Left lung (tissue), 10 donors: Measurements from ENCODE around the gene EPB41L4A. TPM values are rescaled to one million over a fixed set of nuclear protein-coding genes. Genes with fewer than 3 reads are reported as not detected.

Experiments
- ATAC-seq: fragments of 200-7000 bp; cut with Tn5 transposase; one replicate; pipeline ENCODE4 v1.9.1; 2020; ENCODE audit warnings: moderate library complexity
- DNase-seq, 4 donors: peaks; one replicate each; pipeline ENCODE4 v3.0.0-alpha.2; 2013 to 2020
- H3K27ac ChIP-seq, 2 donors: fragments of 200-600 bp; sonication (generic) in 1 of 2; one replicate each; pipeline versions ENCODE4 v1.5.0 to v1.8.0; 2020 to 2021
- H3K27me3 ChIP-seq, 2 donors: fragments of 200-600 bp; sonication (generic) in 1 of 2; one replicate each; pipeline versions ENCODE4 v1.5.0 to v1.8.0; 2020 to 2021
- H3K36me3 ChIP-seq, 2 donors: fragments of 200-600 bp; sonication (generic) in 1 of 2; one replicate each; pipeline versions ENCODE4 v1.5.0 to v1.8.0; 2020 to 2021
- H3K4me1 ChIP-seq, 2 donors: fragments of 200-600 bp; one replicate each; pipeline ENCODE4 v1.8.0; 2021
- H3K4me3 ChIP-seq, 2 donors: fragments of 200-600 bp; sonication (generic) in 1 of 2; one replicate each; pipeline versions ENCODE4 v1.5.0 to v1.8.0; 2020 to 2021; ENCODE audit warnings: mild to moderate bottlenecking in 1 of 2
- H3K9me3 ChIP-seq, 2 donors: fragments of 200-600 bp; sonication (generic) in 1 of 2; one replicate each; pipeline versions ENCODE4 v1.5.0 to v1.8.0; 2020 to 2021
- CTCF ChIP-seq, 2 donors: fragments of 200-600 bp; sonication (generic) in 1 of 2; IDR thresholded peaks; one replicate each; pipeline versions ENCODE4 v1.5.0 to v1.8.0; 2021; ENCODE audit warnings: antibody characterized with exemption in 2 of 2
- intact Hi-C, 2 donors: fragments of 100-400 bp; cut with DNase I; formaldehyde crosslinking; loops; one replicate each; pipeline versions ENCODE4 v1.11.2 to v1.14.2; 2022
- polyA plus RNA-seq, 6 donors: library from polyadenylated mRNA; unstranded; fragments of 120-200 nt; gene quantifications; one replicate each; pipeline ENCODE4 v1.2.1, GENCODE V29; 2013; ENCODE audit not compliant: insufficient read length in 6 of 6
- total RNA-seq, 2 donors: library from RNA; stranded (reverse); fragmentation: NEBNext Ultra II Directional; extraction: Animal tissue kit (Norgen Biotek cat#: 25700); gene quantifications; one replicate each; pipeline ENCODE4 v1.2.1, GENCODE V29; 2021
- donor health status: DM: no; HTN: yes; CAD: no.
- donor health status: DM: no; HTN: no; CAD: no.

Gene EPB41L4A
- total and polyA plus RNA-seq, 8 donors = 13.6 to 31.3 (median 17.6) TPM

- no peaks in the 10 kb centered on the region for H3K9me3 ChIP-seq
- no peak overlapping the region for H3K4me3 ChIP-seq
- H3K4me1 ChIP-seq = peaks cover 0 to 4% of the 10 kb centered on the region in 2 donors
- no peak overlapping the region for H3K27ac ChIP-seq
- intact Hi-C loops = no loop called here
- H3K27me3 ChIP-seq = no peaks in the 10 kb centered on the region
- no peak for DNase-seq
- no peak for TF ChIP-seq CTCF (IDR thresholded peaks at IDR 0.05)
- H3K36me3 ChIP-seq = no peaks in the 10 kb centered on the region
- ATAC-seq = no peak
Observed at GRCh38 chr5:112382886-112383285, 36.2 kb downstream of the EPB41L4A start.

GRCh38 chr5:112381521-112381920, 37.6 kb downstream of the EPB41L4A start:
- peaks cover 0 to 4% of the 10 kb centered on the region in 2 donors for H3K4me1 ChIP-seq
- no peak for TF ChIP-seq CTCF (IDR thresholded peaks at IDR 0.05)
- no peak overlapping the region for H3K27ac ChIP-seq
- H3K27me3 ChIP-seq = no peaks in the 10 kb centered on the region
- intact Hi-C loops = no loop called here
- H3K9me3 ChIP-seq = no peaks in the 10 kb centered on the region
- DNase-seq (no peak), ATAC-seq (no peak)
- H3K4me3 ChIP-seq = no peak overlapping the region
- H3K36me3 ChIP-seq = no peaks in the 10 kb centered on the region

- DNase-seq (peak in 1 of 4 donors; percentile 40), ATAC-seq (no peak)
- Histone ChIP-seq H3K9me3 (no peaks in the 10 kb centered on the region), H3K4me1 (peaks cover 0 to 4% of the 10 kb centered on the region in 2 donors), H3K36me3 (no peaks in the 10 kb centered on the region), H3K27ac (no peak overlapping the region), H3K4me3 (no peak overlapping the region), H3K27me3 (no peaks in the 10 kb centered on the region)
- no peak for TF ChIP-seq CTCF (IDR thresholded peaks at IDR 0.05)
- intact Hi-C loops = no loop called here
Observed at GRCh38 chr5:112379542-112380325, 39.3 kb downstream of the EPB41L4A start.

GRCh38 chr5:112374818-112375217, 44.3 kb downstream of the EPB41L4A start:
- ATAC-seq = no peak

More at GRCh38 chr5:112374818-112375217, 44.3 kb downstream of the EPB41L4A start:
- TF ChIP-seq CTCF (IDR thresholded peaks at IDR 0.05) = no peak
- no peak overlapping the region for H3K4me3 ChIP-seq
- DNase-seq = no peak
- intact Hi-C loops = no loop called here
- no peaks in the 10 kb centered on the region for H3K36me3 ChIP-seq
- H3K9me3 ChIP-seq = no peaks in the 10 kb centered on the region
- H3K27ac ChIP-seq = no peak overlapping the region
- no peaks in the 10 kb centered on the region for H3K27me3 ChIP-seq
- H3K4me1 ChIP-seq = peaks cover 0 to 4% of the 10 kb centered on the region in 2 donors
